WTC11 (cell line): ENCODE measurements around the gene AMN. TPM values are rescaled to one million over a fixed set of nuclear protein-coding genes. Genes with fewer than 3 reads are reported as not detected.
A peak's percentile ranks its signal among the peaks of the same experiment; 100 is the strongest.

ENCODE experiments used
- ATAC-seq: fragments of 200-7000 bp; cut with Tn5 transposase; 2 replicates; pipeline ENCODE4 v1.10.0; 2021; ENCODE audit warnings: mild to moderate bottlenecking, moderate library complexity
- CTCF ChIA-PET: fragments of 300-600 bp; sonication (Branson Sonifier 250); formaldehyde crosslinking; loops from one replicate; lab custom pipeline; 2021; ENCODE audit warnings: antibody characterized with exemption; lab: Charles Lee
- POLR2A ChIA-PET: fragments of 350-600 bp; sonication (Branson Sonifier 250); formaldehyde crosslinking; loops from one replicate; lab custom pipeline; 2021; ENCODE audit warnings: antibody characterized with exemption; lab: Charles Lee
- DNase-seq: peaks from one replicate; pipeline ENCODE4 v3.0.0; 2021; ENCODE audit warnings: low spot score
- H3K27ac Mint-ChIP-seq: 2 replicates; pipeline ENCODE4 v1.8.0; 2021; ENCODE audit warnings: mixed read lengths
- H3K27me3 Mint-ChIP-seq: 2 replicates; pipeline ENCODE4 v1.8.0; 2021; ENCODE audit warnings: low read depth, mild to moderate bottlenecking, moderate library complexity, mixed read lengths
- H3K36me3 Mint-ChIP-seq: 2 replicates; pipeline ENCODE4 v1.8.0; 2021; ENCODE audit warnings: mixed read lengths
- H3K4me1 Mint-ChIP-seq: 2 replicates; pipeline ENCODE4 v1.8.0; 2022; ENCODE audit warnings: mixed read lengths
- H3K4me3 Mint-ChIP-seq: 2 replicates; pipeline ENCODE4 v1.8.0; 2021; ENCODE audit warnings: mild to moderate bottlenecking, moderate library complexity, mixed read lengths
- H3K9me3 Mint-ChIP-seq: 2 replicates; pipeline ENCODE4 v1.8.0; 2021; ENCODE audit warnings: mixed read lengths
- ATF6 ChIP-seq: sonication (generic); formaldehyde crosslinking; IDR thresholded peaks from 2 replicates; pipeline ENCODE4 v1.8.1; 2023; ENCODE audit warnings: mild to moderate bottlenecking, missing genetic modification reagents
- E2F4 ChIP-seq: sonication (generic); formaldehyde crosslinking; IDR thresholded peaks from 2 replicates; pipeline ENCODE4 v1.8.1; 2022; ENCODE audit warnings: low read depth, mild to moderate bottlenecking, moderate library complexity, missing genetic modification reagents, borderline replicate concordance
- E2F5 ChIP-seq: sonication (generic); formaldehyde crosslinking; IDR thresholded peaks from 2 replicates; pipeline ENCODE4 v1.8.1; 2022; ENCODE audit warnings: mild to moderate bottlenecking, moderate library complexity, missing genetic modification reagents
- ELF4 ChIP-seq: sonication (generic); formaldehyde crosslinking; IDR thresholded peaks from 2 replicates; pipeline ENCODE4 v1.8.1; 2022; ENCODE audit warnings: low read depth, mild to moderate bottlenecking, moderate library complexity, missing genetic modification reagents
- ERG ChIP-seq: fragments of 250-450 bp; sonication (Bioruptor Pico); IDR thresholded peaks from 2 replicates; pipeline ENCODE4 v1.8.0; 2021; ENCODE audit warnings: mild to moderate bottlenecking
- FOXK1 ChIP-seq: sonication (generic); formaldehyde crosslinking; IDR thresholded peaks from 2 replicates; pipeline ENCODE4 v1.8.0; 2022; ENCODE audit warnings: mild to moderate bottlenecking, moderate library complexity, missing genetic modification reagents
- GABPB1 ChIP-seq: sonication (generic); formaldehyde crosslinking; IDR thresholded peaks from 2 replicates; pipeline ENCODE4 v1.8.1; 2023; ENCODE audit warnings: mild to moderate bottlenecking, missing genetic modification reagents
- HMGXB4 ChIP-seq: sonication (generic); formaldehyde crosslinking; IDR thresholded peaks from 2 replicates; pipeline ENCODE4 v1.8.1; 2023; ENCODE audit warnings: mild to moderate bottlenecking, moderate library complexity, missing genetic modification reagents
- MLX ChIP-seq: sonication (generic); formaldehyde crosslinking; IDR thresholded peaks from 2 replicates; pipeline ENCODE4 v1.8.1; 2023; ENCODE audit warnings: mild to moderate bottlenecking, missing genetic modification reagents, moderate library complexity
- PREB ChIP-seq: sonication (generic); formaldehyde crosslinking; IDR thresholded peaks from 2 replicates; pipeline ENCODE4 v1.8.1; 2022; ENCODE audit warnings: mild to moderate bottlenecking, missing genetic modification reagents, moderate library complexity, borderline replicate concordance
- SOX15 ChIP-seq: fragments of 250-450 bp; sonication (Bioruptor Pico); IDR thresholded peaks from 2 replicates; pipeline ENCODE4 v1.9.0; 2021; ENCODE audit warnings: mild to moderate bottlenecking
- total RNA-seq: library from RNA; stranded (reverse); gene quantifications from 3 replicates; pipeline ENCODE4 v1.2.3, GENCODE V29; 2021

The AMN gene
- total RNA-seq, 1 experiment from 2014 or later, result 2.8 TPM

- TF ChIP-seq SOX15 (CRISPR knock-in tag) (no peak), PREB (CRISPR knock-in tag) (no peak), HMGXB4 (CRISPR knock-in tag) (no peak), E2F5 (CRISPR knock-in tag) (no peak), FOXK1 (CRISPR knock-in tag) (no peak), ATF6 (CRISPR knock-in tag) (no peak), ERG (no peak), E2F4 (CRISPR knock-in tag) (no peak)
Measured at GRCh38 chr14:102966681-102967505, 44.4 kb downstream of the AMN start (continued).

- Mint-ChIP-seq H3K27ac (0 out of 2 replicates have a peak overlapping the region, but pooled peaks have one; percentile 8), H3K27me3 (no peaks in the 10 kb centered on the region), H3K4me3 (no peak overlapping the region)
- no peak for TF ChIP-seq GABPB1 (CRISPR knock-in tag)
- TF ChIP-seq, all 79 proteins: peak for 0
- ATAC-seq (no peak), DNase-seq (no peak)
- H3K9me3 Mint-ChIP-seq, result no peaks in the 10 kb centered on the region
- ChIA-PET POLR2A (no interaction called here), CTCF (interaction anchor here (1.0 to 1.6 kb wide), 2 partner anchors 9 to 273 kb away, joined by 4 to 7 read pairs; no protein-coding TSS in a partner anchor)
- no peaks in the 10 kb centered on the region for H3K4me1 Mint-ChIP-seq
- peaks cover 74% of the 10 kb centered on the region for H3K36me3 Mint-ChIP-seq
Measured at GRCh38 chr14:102967506-102967795, 45.0 kb downstream of the AMN start.

GRCh38 chr14:102968306-102968705, 45.8 kb downstream of the AMN start:
- CTCF ChIA-PET, result interaction anchor here (1.0 kb wide), 1 partner anchor 274 kb away, joined by 4 read pairs; no protein-coding TSS in a partner anchor

More at GRCh38 chr14:102968306-102968705, 45.8 kb downstream of the AMN start:
- ATAC-seq, result no peak
- no peaks in the 10 kb centered on the region for H3K4me1 Mint-ChIP-seq
- TF ChIP-seq ATF6 (CRISPR knock-in tag) (no peak), MLX (CRISPR knock-in tag) (no peak), E2F5 (CRISPR knock-in tag) (no peak), ELF4 (CRISPR knock-in tag) (no peak), ERG (no peak)
- TF ChIP-seq, all 79 proteins: peak for 0
- Mint-ChIP-seq H3K27ac (no peak overlapping the region), H3K27me3 (no peaks in the 10 kb centered on the region), H3K9me3 (no peaks in the 10 kb centered on the region), H3K4me3 (no peak overlapping the region), H3K36me3 (peaks cover 74% of the 10 kb centered on the region)
- no peak for DNase-seq
- POLR2A ChIA-PET, result no interaction called here
